Subcutaneous abdominal adipose tissue (tissue), 5 donors: ENCODE data around the gene MPEG1.

Experiments used
- H3K27ac ChIP-seq: one replicate; pipeline ENCODE4 v1.7.0; 2013; ENCODE audit warnings: low read depth, mild to moderate bottlenecking, inconsistent platforms, low read length, moderate library complexity
- H3K27me3 ChIP-seq, 5 donors: one replicate each; pipeline ENCODE4 v1.7.0; 2013; ENCODE audit warnings: low read length in 5 of 5, inconsistent platforms in 1 of 5; ENCODE audit not compliant: control insufficient read depth in 5 of 5, insufficient read depth in 4 of 5
- H3K36me3 ChIP-seq, 5 donors: one replicate each; pipeline ENCODE4 v1.7.0; 2013; ENCODE audit warnings: low read length in 5 of 5; ENCODE audit not compliant: control insufficient read depth in 5 of 5, insufficient read depth in 5 of 5
- H3K4me1 ChIP-seq, 5 donors: one replicate each; pipeline ENCODE4 v1.7.0; 2013; ENCODE audit warnings: low read length in 5 of 5, mild to moderate bottlenecking in 3 of 5, moderate library complexity in 1 of 5; ENCODE audit not compliant: control insufficient read depth in 5 of 5, insufficient read depth in 5 of 5
- H3K4me3 ChIP-seq, 5 donors: one replicate each; pipeline ENCODE4 v1.7.0; 2013; ENCODE audit warnings: low read length in 5 of 5, low read depth in 1 of 5
- H3K9ac ChIP-seq, 5 donors: one replicate each; pipeline ENCODE4 v1.7.0; 2013; ENCODE audit warnings: low read length in 5 of 5, mild to moderate bottlenecking in 4 of 5, moderate library complexity in 3 of 5
- H3K9me3 ChIP-seq, 5 donors: one replicate each; pipeline ENCODE4 v1.7.0; 2013; ENCODE audit warnings: low read length in 5 of 5; ENCODE audit not compliant: control insufficient read depth in 5 of 5
- donor health status: healthy.
- donor health status: healthy.
- donor health status: healthy.
- donor health status: healthy.
- donor health status: healthy.

The MPEG1 gene

GRCh38 chr11:59219836-59220235, 7.1 kb upstream of the MPEG1 start:
- no peak overlapping the region for H3K4me3 ChIP-seq
- no peaks in the 10 kb centered on the region for H3K9me3 ChIP-seq
- H3K4me1 ChIP-seq = peaks cover 0 to 65% (median 54%) of the 10 kb centered on the region in 5 donors
- H3K27ac ChIP-seq = no peak overlapping the region
- no peaks in the 10 kb centered on the region for H3K27me3 ChIP-seq
- H3K9ac ChIP-seq = no peak overlapping the region
- no peaks in the 10 kb centered on the region for H3K36me3 ChIP-seq

GRCh38 chr11:59218893-59219292, 6.2 kb upstream of the MPEG1 start:
- H3K4me3 ChIP-seq = no peak overlapping the region
- no peaks in the 10 kb centered on the region for H3K36me3 ChIP-seq
- no peaks in the 10 kb centered on the region for H3K9me3 ChIP-seq
- no peak overlapping the region for H3K27ac ChIP-seq
- peaks cover 0 to 61% (median 44%) of the 10 kb centered on the region in 5 donors for H3K4me1 ChIP-seq
- no peak overlapping the region for H3K9ac ChIP-seq
- H3K27me3 ChIP-seq = no peaks in the 10 kb centered on the region

- H3K9me3 ChIP-seq = no peaks in the 10 kb centered on the region
- peaks cover 0 to 61% (median 38%) of the 10 kb centered on the region in 5 donors for H3K4me1 ChIP-seq
- H3K27ac ChIP-seq = no peak overlapping the region
- no peaks in the 10 kb centered on the region for H3K36me3 ChIP-seq
- H3K27me3 ChIP-seq = no peaks in the 10 kb centered on the region
- no peak overlapping the region for H3K9ac ChIP-seq
- no peak overlapping the region for H3K4me3 ChIP-seq
Observed at GRCh38 chr11:59218319-59218718, 5.6 kb upstream of the MPEG1 start.

- H3K27ac ChIP-seq = peak overlapping the region; percentile 26
Observed at GRCh38 chr11:59216641-59217564, 4.2 kb upstream of the MPEG1 start.

GRCh38 chr11:59214141-59214893, 1.6 kb upstream of the MPEG1 start:
- H3K9me3 ChIP-seq = no peaks in the 10 kb centered on the region
- peaks cover 0 to 3% (median 0%) of the 10 kb centered on the region in 5 donors for H3K36me3 ChIP-seq
- no peak overlapping the region for H3K9ac ChIP-seq
- no peak overlapping the region for H3K27ac ChIP-seq
- H3K4me1 ChIP-seq = peaks cover 0 to 43% (median 17%) of the 10 kb centered on the region in 5 donors
- H3K27me3 ChIP-seq = no peaks in the 10 kb centered on the region
- no peak overlapping the region for H3K4me3 ChIP-seq

More at GRCh38 chr11:59216641-59217564, 4.2 kb upstream of the MPEG1 start:
- H3K4me1 ChIP-seq = peaks cover 0 to 53% (median 27%) of the 10 kb centered on the region in 5 donors
- no peaks in the 10 kb centered on the region for H3K27me3 ChIP-seq
- peak overlapping the region in 1 of 5 donors; percentile 11 for H3K4me3 ChIP-seq
- no peak overlapping the region for H3K9ac ChIP-seq
- H3K36me3 ChIP-seq = no peaks in the 10 kb centered on the region
- no peaks in the 10 kb centered on the region for H3K9me3 ChIP-seq

GRCh38 chr11:59212222-59212621, 505 bp downstream of the MPEG1 start:
- peaks cover 0 to 48% (median 22%) of the 10 kb centered on the region in 5 donors for H3K4me1 ChIP-seq
- no peaks in the 10 kb centered on the region for H3K9me3 ChIP-seq
- H3K4me3 ChIP-seq = peak overlapping the region; percentile 11 to 66 (median 58)
- no peaks in the 10 kb centered on the region for H3K27me3 ChIP-seq
- peaks cover 0 to 4% (median 0%) of the 10 kb centered on the region in 5 donors for H3K36me3 ChIP-seq
- H3K27ac ChIP-seq = no peak overlapping the region
- peak overlapping the region in 3 of 5 donors; percentile 5 to 51 (median 24) for H3K9ac ChIP-seq

- H3K4me3 ChIP-seq = peak overlapping the region in 4 of 5 donors; percentile 8 to 68 (median 62)
- peak overlapping the region in 2 of 5 donors; percentile 53 to 54 for H3K9ac ChIP-seq
- no peaks in the 10 kb centered on the region for H3K9me3 ChIP-seq
- H3K27ac ChIP-seq = no peak overlapping the region
- peaks cover 3 to 28% (median 23%) of the 10 kb centered on the region in 5 donors for H3K36me3 ChIP-seq
- no peaks in the 10 kb centered on the region for H3K27me3 ChIP-seq
- H3K4me1 ChIP-seq = peaks cover 0 to 44% (median 27%) of the 10 kb centered on the region in 5 donors
Observed at GRCh38 chr11:59208956-59209355, 3.8 kb downstream of the MPEG1 start.

GRCh38 chr11:59207988-59208451, 4.7 kb downstream of the MPEG1 start:
- peak overlapping the region; percentile 7 for H3K27ac ChIP-seq
- peak overlapping the region; percentile 22 to 68 (median 58) for H3K4me3 ChIP-seq
- peak overlapping the region in 1 of 5 donors; percentile 4 for H3K9ac ChIP-seq

GRCh38 chr11:59206635-59207034, 6.1 kb downstream of the MPEG1 start:
- Histone ChIP-seq H3K9ac (no peak overlapping the region), H3K4me3 (peak overlapping the region in 2 of 5 donors; percentile 19 to 66), H3K4me1 (peaks cover 0 to 44% (median 26%) of the 10 kb centered on the region in 5 donors), H3K27ac (peak overlapping the region; percentile 31), H3K36me3 (peaks cover 25 to 48% (median 39%) of the 10 kb centered on the region in 5 donors), H3K27me3 (no peaks in the 10 kb centered on the region), H3K9me3 (no peaks in the 10 kb centered on the region)

More at GRCh38 chr11:59207988-59208451, 4.7 kb downstream of the MPEG1 start:
- Histone ChIP-seq H3K4me1 (peaks cover 0 to 44% (median 26%) of the 10 kb centered on the region in 5 donors), H3K9me3 (no peaks in the 10 kb centered on the region), H3K36me3 (peaks cover 11 to 36% (median 27%) of the 10 kb centered on the region in 5 donors), H3K27me3 (no peaks in the 10 kb centered on the region)
